Naive thymus-derived CD4-positive, alpha-beta T cell (primary cell): ENCODE data around the gene TEX22. TPM values are rescaled to one million over a fixed set of nuclear protein-coding genes. Genes with fewer than 3 reads are reported as not detected.

Experiments used
- ATAC-seq: fragments of 150-1000 bp; cut with Tn5 transposase; 2 replicates; pipeline ENCODE4 v1.10.0; 2021; ENCODE audit warnings: mild to moderate bottlenecking, moderate library complexity
- CTCF ChIA-PET: fragments of 350-600 bp; sonication (Branson Sonifier 250); formaldehyde crosslinking; loops from one replicate; lab custom pipeline; 2021; ENCODE audit warnings: antibody characterized with exemption; lab: Charles Lee
- POLR2A ChIA-PET: fragments of 350-600 bp; sonication (Branson Sonifier 250); formaldehyde crosslinking; loops from one replicate; lab custom pipeline; 2021; ENCODE audit warnings: antibody characterized with exemption, inconsistent platforms; lab: Charles Lee
- DNase-seq, 9 donors: peaks; one replicate each; pipeline versions ENCODE4 v3.0.0 to v3.0.0-alpha.2; 2020 to 2022; ENCODE audit warnings: mixed read lengths in 1 of 9
- H3K27ac ChIP-seq: one replicate; pipeline ENCODE4 v1.7.0; 2013; ENCODE audit warnings: mild to moderate bottlenecking, low read depth, low read length, moderate library complexity
- H3K27me3 ChIP-seq, 2 donors: one replicate each; pipeline ENCODE4 v1.7.0; 2013; ENCODE audit warnings: low read length in 2 of 2, mild to moderate bottlenecking in 2 of 2, moderate library complexity in 2 of 2; ENCODE audit not compliant: control insufficient read depth in 2 of 2, insufficient read depth in 2 of 2
- H3K36me3 ChIP-seq, 3 experiments: 1 replicate in 2 of 3; 2 replicates in 1 of 3; pipeline ENCODE4 v1.7.0; 2013; ENCODE audit warnings: low read length in 3 of 3, mild to moderate bottlenecking in 3 of 3, moderate library complexity in 1 of 3; ENCODE audit not compliant: insufficient read depth in 3 of 3, control insufficient read depth in 2 of 3
- H3K4me1 ChIP-seq, 2 donors: one replicate each; pipeline ENCODE4 v1.7.0; 2013; ENCODE audit warnings: low read length in 2 of 2, mild to moderate bottlenecking in 2 of 2, moderate library complexity in 1 of 2; ENCODE audit not compliant: control insufficient read depth in 2 of 2, insufficient read depth in 2 of 2
- H3K4me3 ChIP-seq: 2 replicates; pipeline ENCODE4 v1.7.0; 2013; ENCODE audit warnings: mild to moderate bottlenecking, low read length
- H3K9me3 ChIP-seq, 3 experiments: 1 replicate in 2 of 3; 2 replicates in 1 of 3; pipeline ENCODE4 v1.7.0; 2013; ENCODE audit warnings: low read length in 3 of 3; ENCODE audit not compliant: control insufficient read depth in 2 of 3
- H3K27ac Mint-ChIP-seq, 9 donors: one replicate each; pipeline ENCODE4 v1.8.0; 2020 to 2022; ENCODE audit warnings: mixed read lengths in 9 of 9, mild to moderate bottlenecking in 8 of 9, moderate library complexity in 5 of 9, inconsistent platforms in 2 of 9
- H3K27me3 Mint-ChIP-seq, 5 donors: one replicate each; pipeline ENCODE4 v1.8.0; 2021 to 2022; ENCODE audit warnings: mixed read lengths in 5 of 5, mild to moderate bottlenecking in 1 of 5
- H3K36me3 Mint-ChIP-seq, 5 donors: one replicate each; pipeline ENCODE4 v1.8.0; 2020 to 2022; ENCODE audit warnings: mixed read lengths in 5 of 5, mild to moderate bottlenecking in 3 of 5, inconsistent platforms in 1 of 5
- H3K4me1 Mint-ChIP-seq, 7 donors: one replicate each; pipeline ENCODE4 v1.8.0; 2020 to 2022; ENCODE audit warnings: mixed read lengths in 7 of 7, mild to moderate bottlenecking in 3 of 7, inconsistent platforms in 1 of 7
- H3K4me3 Mint-ChIP-seq, 10 donors: one replicate each; pipeline ENCODE4 v1.8.0; 2020 to 2022; ENCODE audit warnings: mild to moderate bottlenecking in 10 of 10, mixed read lengths in 10 of 10, moderate library complexity in 6 of 10, inconsistent platforms in 2 of 10
- H3K9me3 Mint-ChIP-seq, 11 donors: one replicate each; pipeline ENCODE4 v1.8.0; 2020 to 2022; ENCODE audit warnings: mixed read lengths in 11 of 11, mild to moderate bottlenecking in 4 of 11, inconsistent platforms in 1 of 11, moderate library complexity in 1 of 11
- intact Hi-C, 2 donors: fragments of 100-400 bp; cut with micrococcal nuclease; formaldehyde crosslinking; loops; one replicate each; pipeline ENCODE4 v1.15.1; 2023
- polyA plus RNA-seq, 2 donors: library from polyadenylated mRNA; unstranded; fragments of 300-500 nt; fragmentation: Illumina TruSeq; gene quantifications; one replicate each; pipeline ENCODE4 v1.2.3, GENCODE V29; 2021
- total RNA-seq, 6 experiments: library from RNA in 5 of 6; stranded (reverse) in 5 of 6; gene quantifications; 1 replicate in 5 of 6; 2 replicates in 1 of 6; pipeline ENCODE4 v1.2.3 and lab custom pipeline; 2021 to 2026

TEX22 gene
- total and polyA plus RNA-seq, 7 experiments from 2014 or later, result 0.21 to 10.5 (median 2.4) TPM

DNA sequence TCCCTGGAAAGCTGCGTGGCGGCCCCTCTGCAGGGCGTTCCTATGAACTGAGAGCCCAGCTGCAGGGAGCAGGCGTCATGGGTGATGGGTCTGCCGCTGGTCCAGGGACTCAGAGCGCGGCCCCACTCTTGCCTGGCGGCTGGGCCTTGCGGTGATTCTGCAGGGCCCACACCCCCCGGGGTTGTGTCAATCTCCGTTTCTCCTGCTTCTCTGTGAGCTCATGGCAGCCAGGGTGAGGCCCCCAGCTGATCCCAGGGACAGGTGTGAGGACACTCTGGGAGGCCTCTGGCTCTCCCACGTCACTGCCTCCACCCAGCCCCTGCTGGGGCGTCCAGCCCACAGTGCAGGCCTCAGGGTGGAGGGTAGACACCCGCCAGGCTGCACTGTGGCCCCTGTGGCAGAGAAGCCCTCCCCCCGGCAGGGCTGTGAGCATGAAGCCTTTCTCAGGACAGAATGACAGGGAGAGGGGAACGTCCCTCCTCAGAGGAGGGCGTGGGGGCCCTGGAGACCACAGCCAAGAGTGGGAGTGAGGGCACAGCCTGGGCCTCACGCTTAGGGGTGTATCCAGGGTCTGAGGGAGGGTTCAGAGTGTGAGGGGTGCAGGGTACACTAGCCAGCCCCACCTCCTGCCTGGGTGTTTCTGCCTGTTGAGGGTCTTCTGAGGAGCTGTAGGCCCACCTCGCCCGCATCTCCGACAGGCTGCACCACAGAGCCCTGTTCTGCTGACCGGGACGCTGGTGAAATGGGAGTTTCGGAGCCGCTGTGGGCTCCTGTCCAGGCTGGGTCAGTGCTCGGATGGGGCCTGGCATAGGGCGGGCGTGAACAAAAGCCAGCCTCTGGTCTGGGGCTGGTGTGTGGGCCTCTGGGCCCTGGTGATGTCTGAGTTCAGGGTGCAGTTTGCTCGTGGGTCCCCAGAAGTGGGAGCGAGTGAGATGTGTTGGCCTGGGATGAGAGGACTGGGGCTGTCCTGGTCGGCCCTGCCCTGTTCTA lies 49.6 kb downstream of the TEX22 start:
- Histone ChIP-seq H3K27ac (no peak overlapping the region), H3K36me3 (peaks cover 0 to 41% (median 0%) of the 10 kb centered on the region in 3 experiments), H3K4me3 (no peak overlapping the region), H3K9me3 (no peaks in the 10 kb centered on the region), H3K27me3 (no peaks in the 10 kb centered on the region), H3K4me1 (no peaks in the 10 kb centered on the region)
- Mint-ChIP-seq H3K4me3 (no peak overlapping the region), H3K4me1 (peaks cover 0 to 3% (median 0%) of the 10 kb centered on the region in 7 donors), H3K36me3 (peaks cover 0 to 7% (median 2%) of the 10 kb centered on the region in 5 donors), H3K27me3 (no peaks in the 10 kb centered on the region), H3K9me3 (no peaks in the 10 kb centered on the region), H3K27ac (no peak overlapping the region)
- POLR2A ChIA-PET, result interaction anchor here (0.9 to 1.2 kb wide), 2 partner anchors 42 kb away, joined by 4 read pairs; no protein-coding TSS in a partner anchor
- CTCF ChIA-PET, result interaction anchor here (0.6 to 1.9 kb wide), 5 partner anchors 11 to 77 kb away, joined by 3 to 12 read pairs (median 3); no protein-coding TSS in a partner anchor
- DNase-seq (no peak), ATAC-seq (no peak)
- intact Hi-C loops, result loop anchor here (1.0 to 2.0 kb wide), 6 partner anchors 26 to 80 kb away; partner anchors contain the start of gene CRIP2 (in 2 of the 2)

DNA sequence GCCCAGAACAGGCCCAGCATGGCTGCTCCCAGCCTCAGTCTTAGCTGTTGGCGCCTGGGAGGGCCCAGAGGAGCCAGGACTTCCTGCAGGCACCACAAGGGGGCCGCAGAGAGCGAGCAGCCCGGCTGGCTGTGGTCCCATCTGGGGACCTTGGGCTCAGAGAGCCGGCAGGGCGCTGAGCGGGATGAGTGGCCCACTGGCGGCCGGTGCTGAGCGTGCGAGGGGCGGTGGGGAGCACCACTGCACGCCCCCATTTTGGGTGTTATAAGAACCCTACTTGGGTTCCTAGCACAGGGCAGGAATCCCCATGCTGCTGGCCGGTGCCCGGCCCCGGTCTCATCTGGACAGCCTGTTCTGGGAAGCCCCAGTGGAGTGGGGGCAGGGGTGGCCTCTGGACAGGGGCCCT lies 50.4 kb downstream of the TEX22 start:
- ATAC-seq, result peak; percentile 92
- no peak overlapping the region for H3K4me3 ChIP-seq
- peaks cover 0 to 47% (median 0%) of the 10 kb centered on the region in 3 experiments for H3K36me3 ChIP-seq
- H3K4me1 Mint-ChIP-seq, result peaks cover 0 to 3% (median 0%) of the 10 kb centered on the region in 7 donors
- no peaks in the 10 kb centered on the region for H3K9me3 Mint-ChIP-seq
- DNase-seq, result peak; percentile 45 to 76 (median 63)
- H3K36me3 Mint-ChIP-seq, result peaks cover 0 to 11% (median 2%) of the 10 kb centered on the region in 5 donors
- no peaks in the 10 kb centered on the region for H3K27me3 Mint-ChIP-seq
- no peaks in the 10 kb centered on the region for H3K27me3 ChIP-seq
- no peak overlapping the region for H3K27ac Mint-ChIP-seq
- intact Hi-C loops, result loop anchor here (1.0 to 2.0 kb wide), 6 partner anchors 26 to 80 kb away; partner anchors contain the start of gene CRIP2 (in 2 of the 2)
- no peaks in the 10 kb centered on the region for H3K4me1 ChIP-seq
- CTCF ChIA-PET, result interaction anchor here (0.6 to 1.9 kb wide), 4 partner anchors 13 to 78 kb away, joined by 3 to 12 read pairs (median 3); no protein-coding TSS in a partner anchor
- POLR2A ChIA-PET, result interaction anchor here (0.9 kb wide), 1 partner anchor 41 kb away, joined by 4 read pairs; no protein-coding TSS in a partner anchor
- H3K27ac ChIP-seq, result no peak overlapping the region
- H3K9me3 ChIP-seq, result no peaks in the 10 kb centered on the region
- no peak overlapping the region for H3K4me3 Mint-ChIP-seq

DNA sequence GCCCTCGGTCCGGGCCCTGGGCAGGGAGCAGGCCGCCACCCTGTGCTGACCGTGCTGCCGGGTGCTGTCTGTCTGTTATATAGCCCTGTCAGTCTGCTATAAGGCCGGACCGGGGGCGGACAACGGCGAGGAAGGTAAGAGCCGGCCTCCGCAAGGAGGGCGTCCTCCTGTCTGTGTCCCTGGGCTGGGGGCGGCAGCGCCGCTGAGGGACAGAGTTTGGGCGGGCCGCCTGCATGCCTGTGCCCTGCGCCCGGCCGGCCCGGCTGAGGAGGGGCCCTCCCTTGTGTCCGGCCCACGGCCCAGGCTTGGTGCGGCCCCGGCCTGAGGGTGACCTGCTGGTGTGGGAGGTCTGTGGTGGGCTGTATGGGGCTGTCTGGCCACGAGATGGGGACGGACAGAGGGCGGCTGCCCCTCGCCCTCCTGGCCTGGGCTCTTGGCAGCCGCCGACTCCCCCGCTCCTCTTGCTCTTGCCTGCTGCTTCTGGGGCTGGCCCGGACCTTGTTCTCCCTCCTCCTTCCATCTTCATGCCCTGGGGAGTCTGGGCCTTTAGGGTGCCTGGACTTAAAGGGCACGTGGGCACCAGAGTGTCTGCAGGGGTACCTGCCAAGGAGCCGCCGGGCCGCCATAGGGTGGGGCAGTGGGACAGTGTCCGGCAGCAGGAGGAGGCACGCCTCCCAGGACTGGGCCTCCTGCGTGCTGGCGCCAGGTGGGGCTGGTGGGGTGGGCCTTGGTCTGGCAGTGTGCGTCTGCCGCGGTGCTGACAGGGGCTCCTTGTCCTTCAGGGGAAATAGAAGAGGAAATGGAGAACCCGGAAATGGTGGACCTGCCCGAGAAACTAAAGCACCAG lies 51.2 kb downstream of the TEX22 start:
- DNase-seq, result no peak
- intact Hi-C loops, result loop anchor here in 1 of 2 donors (2.0 kb wide), 1 partner anchor 25 kb away; the partner anchor contains the start of gene CRIP2
- Histone ChIP-seq H3K27me3 (no peaks in the 10 kb centered on the region), H3K9me3 (no peaks in the 10 kb centered on the region), H3K36me3 (peaks cover 0 to 55% (median 0%) of the 10 kb centered on the region in 3 experiments), H3K4me1 (no peaks in the 10 kb centered on the region), H3K27ac (no peak overlapping the region), H3K4me3 (no peak overlapping the region)
- H3K4me1 Mint-ChIP-seq, result peaks cover 0 to 3% (median 0%) of the 10 kb centered on the region in 7 donors
- CTCF ChIA-PET, result interaction anchor here (0.7 kb wide), 1 partner anchor 68 kb away, joined by 3 read pairs; no protein-coding TSS in a partner anchor
- no peaks in the 10 kb centered on the region for H3K27me3 Mint-ChIP-seq
- H3K27ac Mint-ChIP-seq, result no peak overlapping the region
- no peak overlapping the region for H3K4me3 Mint-ChIP-seq
- H3K36me3 Mint-ChIP-seq, result peaks cover 0 to 11% (median 2%) of the 10 kb centered on the region in 5 donors
- POLR2A ChIA-PET, result no interaction called here
- H3K9me3 Mint-ChIP-seq, result no peaks in the 10 kb centered on the region
- ATAC-seq, result no peak

DNA sequence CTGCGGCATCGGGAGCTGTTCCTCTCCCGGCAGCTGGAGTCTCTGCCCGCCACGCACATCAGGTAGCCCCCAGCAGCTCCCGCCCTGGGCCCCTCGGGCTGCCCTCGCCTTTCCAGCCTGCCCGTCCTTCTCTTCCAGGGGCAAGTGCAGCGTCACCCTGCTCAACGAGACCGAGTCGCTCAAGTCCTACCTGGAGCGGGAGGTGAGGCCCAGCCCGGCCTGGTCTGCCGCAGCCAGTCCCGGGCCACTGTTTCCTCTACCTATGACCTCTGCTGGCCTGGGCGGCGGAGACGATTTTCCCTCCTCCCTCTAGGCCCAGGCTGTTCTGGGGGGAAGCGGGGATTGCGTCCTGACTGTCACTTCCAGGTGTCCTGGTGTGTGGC lies 51.8 kb downstream of the TEX22 start:
- Mint-ChIP-seq H3K27me3 (no peaks in the 10 kb centered on the region), H3K27ac (no peak overlapping the region), H3K36me3 (peaks cover 0 to 11% (median 2%) of the 10 kb centered on the region in 5 donors), H3K4me1 (peaks cover 0 to 3% (median 0%) of the 10 kb centered on the region in 7 donors), H3K4me3 (no peak overlapping the region), H3K9me3 (no peaks in the 10 kb centered on the region)
- intact Hi-C loops, result no loop called here
- Histone ChIP-seq H3K4me3 (no peak overlapping the region), H3K27me3 (no peaks in the 10 kb centered on the region), H3K4me1 (no peaks in the 10 kb centered on the region), H3K27ac (no peak overlapping the region), H3K36me3 (peaks cover 0 to 61% (median 0%) of the 10 kb centered on the region in 3 experiments), H3K9me3 (no peaks in the 10 kb centered on the region)
- DNase-seq (no peak), ATAC-seq (no peak)
- CTCF ChIA-PET, result interaction anchor here (0.7 kb wide), 1 partner anchor 67 kb away, joined by 3 read pairs; no protein-coding TSS in a partner anchor
- POLR2A ChIA-PET, result no interaction called here

DNA sequence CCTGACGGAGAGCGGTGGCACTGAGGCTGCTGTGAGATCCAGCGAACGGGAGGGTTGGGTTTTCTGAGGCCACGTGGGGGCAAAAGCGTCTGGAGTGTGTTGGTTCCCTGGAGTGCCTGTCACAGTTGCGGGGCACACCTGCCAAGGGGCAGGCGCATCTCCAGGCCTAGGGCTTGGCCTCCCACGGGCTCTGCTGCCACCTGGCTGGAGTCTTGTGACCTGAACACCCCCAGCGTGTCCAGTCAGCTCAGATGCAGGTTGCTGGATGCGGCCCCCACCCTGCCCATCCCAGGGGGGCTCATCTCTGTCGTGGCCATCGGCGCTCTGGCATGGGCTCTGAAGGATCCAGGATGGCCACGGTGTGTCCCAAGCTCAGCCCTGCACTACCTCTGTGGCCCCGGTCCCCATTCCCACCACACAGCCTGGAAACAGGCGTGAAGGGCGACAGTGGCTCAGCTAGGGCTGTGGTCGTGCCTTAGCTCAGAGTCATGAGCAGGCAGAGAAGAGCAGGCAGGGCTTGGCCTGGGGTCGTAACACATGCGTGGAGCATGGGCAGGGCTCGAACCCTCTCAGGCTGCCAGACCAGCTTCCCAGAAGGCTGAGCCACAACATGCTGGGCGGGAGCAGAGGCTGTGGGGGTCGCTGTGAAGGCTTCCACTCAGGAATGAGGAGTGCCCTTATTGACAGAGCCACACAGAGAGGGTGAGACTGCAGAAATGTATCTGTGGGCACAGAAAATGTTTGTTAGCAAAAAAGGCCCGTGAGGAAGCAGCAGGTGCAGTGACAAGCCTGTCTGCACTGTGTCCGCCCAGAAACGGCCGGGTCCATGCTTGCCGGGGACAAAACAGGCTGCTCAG lies 52.8 kb downstream of the TEX22 start:
- ATAC-seq (no peak), DNase-seq (no peak)
- Histone ChIP-seq H3K27me3 (no peaks in the 10 kb centered on the region), H3K9me3 (no peaks in the 10 kb centered on the region), H3K4me1 (no peaks in the 10 kb centered on the region), H3K36me3 (peaks cover 0 to 66% (median 0%) of the 10 kb centered on the region in 3 experiments), H3K4me3 (no peak overlapping the region), H3K27ac (no peak overlapping the region)
- no peaks in the 10 kb centered on the region for H3K9me3 Mint-ChIP-seq
- POLR2A ChIA-PET, result no interaction called here
- CTCF ChIA-PET, result interaction anchor here (1.7 kb wide), 1 partner anchor 39 kb away, joined by 11 read pairs; no protein-coding TSS in a partner anchor
- no peak overlapping the region for H3K4me3 Mint-ChIP-seq
- peaks cover 0 to 15% (median 3%) of the 10 kb centered on the region in 5 donors for H3K36me3 Mint-ChIP-seq
- peaks cover 0 to 3% (median 0%) of the 10 kb centered on the region in 7 donors for H3K4me1 Mint-ChIP-seq
- H3K27me3 Mint-ChIP-seq, result no peaks in the 10 kb centered on the region
- peak overlapping the region in 1 of 9 donors; percentile 43 for H3K27ac Mint-ChIP-seq
- intact Hi-C loops, result no loop called here
